Astrocyte of the cerebellum (primary cell): Measurements from ENCODE around the gene NPC2.

Experiments
- DNase-seq: peaks from one replicate; pipeline ENCODE4 v3.0.0-alpha.2; 2011; ENCODE audit warnings: low read depth
- H3K4me3 ChIP-seq: 2 replicates; pipeline ENCODE4 v1.5.1; 2011; ENCODE audit warnings: mild to moderate bottlenecking, low read depth, low read length, moderate library complexity
- in situ Hi-C: cut with HindIII; loops from 2 replicates; pipeline ENCODE4 v1.10.0; 2017; ENCODE audit warnings: low sequenced_read_pairs
- TF ChIP-seq, protein P1 (sequence below): IDR thresholded peaks from 2 replicates; pipeline ENCODE4 v1.5.1; 2012; ENCODE audit warnings: low read length, low read depth, moderate library complexity, mild to moderate bottlenecking; ENCODE audit errors: missing control alignments

The NPC2 gene

DNA sequence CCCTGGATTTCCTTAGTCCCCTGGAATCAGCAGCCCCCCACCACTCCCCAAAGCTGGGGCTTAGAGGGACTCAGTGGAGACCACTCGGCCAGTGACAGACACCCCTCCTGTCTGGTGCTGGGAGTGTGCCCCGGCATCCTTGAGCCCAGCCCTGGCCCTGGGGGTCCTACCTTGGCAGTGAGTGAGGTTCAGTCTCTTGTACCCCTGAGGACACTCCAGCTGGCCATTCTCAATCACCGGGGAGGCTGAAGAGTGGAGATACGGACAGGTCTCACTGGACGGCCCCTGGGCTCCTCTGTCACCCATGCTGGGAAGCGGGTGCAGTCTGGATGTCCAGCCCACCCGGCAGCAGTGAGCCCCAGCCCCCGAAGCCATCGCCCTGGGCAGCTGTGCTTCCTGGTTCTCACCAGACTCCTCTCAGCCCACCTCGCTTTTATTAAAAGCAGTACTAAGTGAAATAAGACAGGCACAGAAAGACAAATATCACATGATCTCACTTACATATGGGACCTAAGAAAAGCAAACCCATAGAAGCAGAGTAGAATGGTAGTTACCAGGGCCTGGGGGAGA is 42.7 kb upstream of the NPC2 start:
- no peak for DNase-seq
- in situ Hi-C loops, result no loop called here

DNA sequence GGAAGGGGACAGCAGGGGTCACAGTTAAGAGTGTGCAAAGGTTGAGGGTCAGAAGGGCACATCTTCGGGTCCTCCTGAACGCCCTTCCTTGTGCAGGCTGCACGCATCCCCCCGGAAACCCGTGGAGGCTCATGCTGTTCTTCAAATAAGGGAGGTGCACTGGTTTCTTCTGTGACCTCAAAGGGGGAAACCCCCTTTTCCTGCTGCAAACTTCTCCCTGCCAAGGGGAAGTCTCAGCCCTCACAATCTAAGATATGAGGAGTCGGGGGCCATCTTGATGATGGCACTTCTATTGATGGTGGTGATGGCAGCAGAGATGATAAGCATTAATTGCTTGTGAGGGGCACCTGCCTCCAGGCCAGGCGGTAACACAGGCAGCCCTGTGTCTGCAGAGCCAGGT is 40.5 kb upstream of the NPC2 start:
- no peak overlapping the region for H3K4me3 ChIP-seq
- TF ChIP-seq, protein P1, sequence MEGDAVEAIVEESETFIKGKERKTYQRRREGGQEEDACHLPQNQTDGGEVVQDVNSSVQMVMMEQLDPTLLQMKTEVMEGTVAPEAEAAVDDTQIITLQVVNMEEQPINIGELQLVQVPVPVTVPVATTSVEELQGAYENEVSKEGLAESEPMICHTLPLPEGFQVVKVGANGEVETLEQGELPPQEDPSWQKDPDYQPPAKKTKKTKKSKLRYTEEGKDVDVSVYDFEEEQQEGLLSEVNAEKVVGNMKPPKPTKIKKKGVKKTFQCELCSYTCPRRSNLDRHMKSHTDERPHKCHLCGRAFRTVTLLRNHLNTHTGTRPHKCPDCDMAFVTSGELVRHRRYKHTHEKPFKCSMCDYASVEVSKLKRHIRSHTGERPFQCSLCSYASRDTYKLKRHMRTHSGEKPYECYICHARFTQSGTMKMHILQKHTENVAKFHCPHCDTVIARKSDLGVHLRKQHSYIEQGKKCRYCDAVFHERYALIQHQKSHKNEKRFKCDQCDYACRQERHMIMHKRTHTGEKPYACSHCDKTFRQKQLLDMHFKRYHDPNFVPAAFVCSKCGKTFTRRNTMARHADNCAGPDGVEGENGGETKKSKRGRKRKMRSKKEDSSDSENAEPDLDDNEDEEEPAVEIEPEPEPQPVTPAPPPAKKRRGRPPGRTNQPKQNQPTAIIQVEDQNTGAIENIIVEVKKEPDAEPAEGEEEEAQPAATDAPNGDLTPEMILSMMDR, result no peak
- in situ Hi-C loops, result no loop called here
- DNase-seq, result no peak

More for the DNA sequence above, 42.7 kb upstream of the NPC2 start:
- H3K4me3 ChIP-seq, result no peak overlapping the region
- TF ChIP-seq, protein P1, result no peak

DNA sequence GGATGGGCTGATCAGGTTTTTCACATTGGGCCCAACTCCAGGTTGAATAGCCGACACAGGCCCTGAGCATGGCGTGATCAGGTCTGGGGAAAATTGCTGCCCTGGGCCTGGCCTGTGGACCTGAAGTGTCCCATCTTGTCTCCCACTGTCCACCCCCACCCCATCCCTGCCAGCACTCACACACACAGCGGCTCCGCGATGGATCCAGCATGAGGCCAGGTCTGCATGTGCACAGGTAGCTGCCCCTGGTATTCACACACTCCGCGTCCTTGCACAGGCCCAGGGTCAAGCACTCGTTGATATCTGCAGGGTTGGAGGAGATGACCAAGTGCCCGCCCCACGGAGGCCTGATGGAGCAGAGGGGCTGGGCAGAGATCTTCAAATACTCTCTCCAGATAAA is 39.1 kb upstream of the NPC2 start:
- H3K4me3 ChIP-seq, result no peak overlapping the region
- in situ Hi-C loops, result no loop called here
- TF ChIP-seq, protein P1, result no peak
- no peak for DNase-seq

DNA sequence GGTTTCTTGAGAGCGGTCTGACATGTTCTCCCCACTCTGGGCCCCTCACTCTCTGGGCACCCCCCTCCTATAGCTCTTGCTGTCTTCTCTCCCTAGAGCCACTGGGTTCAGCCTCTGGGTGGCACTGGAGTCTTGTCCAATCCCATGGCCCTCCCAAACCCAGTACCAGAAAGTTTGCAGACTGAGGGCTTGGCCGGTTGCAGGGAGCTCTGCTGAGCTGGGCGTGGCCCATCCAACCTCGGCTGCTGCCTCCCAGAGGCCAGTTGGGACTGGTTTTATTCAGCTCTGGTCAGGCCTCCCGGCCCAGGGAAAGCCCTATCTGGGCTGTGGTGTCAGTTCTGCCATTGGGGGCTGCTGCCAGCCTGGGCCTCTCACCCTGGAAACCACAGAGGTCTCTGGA is 38.4 kb upstream of the NPC2 start:
- no peak for DNase-seq
- H3K4me3 ChIP-seq, result no peak overlapping the region
- TF ChIP-seq, protein P1, result peak; percentile 25
- in situ Hi-C loops, result no loop called here

DNA sequence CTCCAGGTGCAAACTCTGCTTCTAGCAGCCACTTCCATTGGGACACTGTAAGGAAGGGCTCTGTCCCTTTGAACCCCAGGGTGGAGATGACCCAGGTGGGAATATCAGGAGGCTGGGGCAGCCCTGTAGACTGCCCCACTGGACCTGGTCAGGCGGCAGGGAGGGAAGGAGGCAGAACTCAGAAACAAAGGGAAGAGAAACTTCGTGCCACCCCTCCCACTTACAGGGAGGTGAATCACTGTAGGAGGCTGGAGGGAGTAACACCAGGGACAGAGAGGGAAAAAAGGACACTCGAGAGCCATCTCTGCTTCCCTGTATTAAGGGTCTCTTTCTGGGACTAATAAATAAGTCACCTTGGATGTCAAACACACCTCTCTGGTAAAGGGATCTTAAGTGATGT is 37.9 kb upstream of the NPC2 start:
- in situ Hi-C loops, result no loop called here
- no peak for DNase-seq
- no peak overlapping the region for H3K4me3 ChIP-seq
- TF ChIP-seq, protein P1, result no peak

DNA sequence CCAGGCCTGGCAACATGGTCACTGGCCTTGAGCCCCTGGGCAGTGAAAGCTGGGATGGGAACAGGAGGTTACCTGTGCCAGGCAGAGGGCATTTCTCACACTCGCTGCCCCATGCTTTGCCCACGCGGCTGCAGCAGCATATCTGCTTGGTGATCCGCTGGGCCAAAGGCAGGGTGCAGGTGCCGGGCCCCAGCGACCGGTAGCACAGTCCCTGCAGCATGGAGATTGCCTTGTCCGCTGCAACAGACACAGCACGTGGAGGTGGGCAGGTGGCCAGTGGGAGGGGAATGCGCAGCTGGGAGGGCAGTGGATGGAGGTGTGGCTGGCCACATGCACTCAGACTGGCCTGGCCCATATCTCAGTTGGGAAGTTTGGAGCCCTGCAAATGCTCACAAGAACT is 35.8 kb upstream of the NPC2 start:
- TF ChIP-seq, protein P1, result no peak
- no peak overlapping the region for H3K4me3 ChIP-seq
- in situ Hi-C loops, result no loop called here
- DNase-seq, result no peak
